Activated CD8-positive, alpha-beta T cell treated with anti-CD3 and anti-CD28 coated beads, Interleukin-2, amount 10 ng/mL, durations not matched to agents 7 days and 5 days (primary cell): ENCODE measurements around the gene RTN3. TPM values are rescaled to one million over a fixed set of nuclear protein-coding genes. Genes with fewer than 3 reads are reported as not detected.

ENCODE experiments used
- ATAC-seq: fragments of 150-1000 bp; cut with Tn5 transposase; one replicate; pipeline ENCODE4 v1.10.0; 2021; ENCODE audit warnings: moderate library complexity
- CTCF ChIA-PET: fragments of 350-600 bp; sonication (Branson Sonifier 250); formaldehyde crosslinking; loops from one replicate; lab custom pipeline; 2021; ENCODE audit warnings: antibody characterized with exemption; lab: Charles Lee
- POLR2A ChIA-PET: fragments of 350-600 bp; sonication (Branson Sonifier 250); formaldehyde crosslinking; loops from one replicate; lab custom pipeline; 2021; ENCODE audit warnings: antibody characterized with exemption; lab: Charles Lee
- DNase-seq: peaks from one replicate; pipeline ENCODE4 v3.0.0-alpha.2; 2020
- H3K27ac Mint-ChIP-seq: one replicate; pipeline ENCODE4 v1.8.0; 2021; ENCODE audit warnings: mild to moderate bottlenecking, mixed read lengths
- H3K27me3 Mint-ChIP-seq: one replicate; pipeline ENCODE4 v1.8.0; 2021; ENCODE audit warnings: low read depth, mixed read lengths
- H3K36me3 Mint-ChIP-seq: one replicate; pipeline ENCODE4 v1.8.0; 2021; ENCODE audit warnings: low read depth, mixed read lengths
- H3K4me1 Mint-ChIP-seq: one replicate; pipeline ENCODE4 v1.8.0; 2021; ENCODE audit warnings: low read depth, mixed read lengths
- H3K4me3 Mint-ChIP-seq: one replicate; pipeline ENCODE4 v1.8.0; 2021; ENCODE audit warnings: mild to moderate bottlenecking, mixed read lengths
- H3K9me3 Mint-ChIP-seq: one replicate; pipeline ENCODE4 v1.8.0; 2022; ENCODE audit warnings: mixed read lengths; ENCODE audit not compliant: insufficient read depth
- total RNA-seq, 2 experiments: library from RNA; stranded (reverse); gene quantifications; one replicate each; pipeline ENCODE4 v1.2.3, GENCODE V29; 2021

Gene RTN3
- total RNA-seq, 2 experiments from 2014 or later: 62.2 to 62.4 TPM

DNA sequence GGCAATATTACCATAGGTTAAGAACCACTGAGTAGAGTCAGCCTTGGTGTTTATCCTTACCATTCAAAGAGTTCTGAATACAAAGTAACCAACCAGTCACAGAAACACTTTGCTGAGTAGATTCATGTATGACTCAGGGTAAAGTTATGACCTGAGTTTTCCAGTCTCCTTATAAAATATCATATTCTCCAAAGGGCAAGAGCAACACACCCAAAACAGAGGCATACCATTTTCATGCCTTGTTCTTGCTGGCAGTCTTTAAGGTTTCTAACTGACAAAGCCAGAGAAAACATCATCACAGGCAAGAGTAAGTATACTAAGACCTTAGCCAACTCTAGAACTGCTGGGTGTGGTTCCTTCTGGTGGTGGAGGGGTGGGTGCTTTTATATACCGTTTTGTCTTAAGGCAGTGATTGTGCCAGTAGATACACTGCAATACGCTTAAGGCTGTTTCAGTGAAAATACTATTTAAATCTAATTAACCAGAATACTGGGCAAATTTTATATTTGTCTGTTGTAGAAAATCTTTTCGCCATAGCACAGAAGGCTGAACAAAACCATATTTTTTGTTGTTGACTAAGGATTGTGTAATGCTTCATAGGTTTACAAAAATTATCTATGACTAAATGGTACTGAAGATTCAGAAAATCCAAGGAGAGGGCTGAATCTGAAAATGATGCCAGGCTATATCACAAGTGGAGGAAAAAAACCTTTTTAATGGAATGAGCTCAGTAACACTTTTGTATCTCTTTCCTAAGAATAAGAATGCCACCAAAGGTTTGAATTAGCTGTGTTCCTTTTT, 13.1 kb upstream of the RTN3 start:
- no peak overlapping the region for H3K4me3 Mint-ChIP-seq
- H3K27me3 Mint-ChIP-seq: no peaks in the 10 kb centered on the region
- ChIA-PET CTCF (interaction anchor here (1.4 to 2.8 kb wide), 4 partner anchors 14 to 189 kb away, joined by 3 to 22 read pairs (median 8); partner anchors contain the start of gene RTN3), POLR2A (no interaction called here)
- ATAC-seq: no peak
- no peak overlapping the region for H3K27ac Mint-ChIP-seq
- no peak for DNase-seq
- peaks cover 34% of the 10 kb centered on the region for H3K4me1 Mint-ChIP-seq
- no peaks in the 10 kb centered on the region for H3K9me3 Mint-ChIP-seq
- peaks cover 23% of the 10 kb centered on the region for H3K36me3 Mint-ChIP-seq

GRCh38 chr11:63670096-63670432, 11.2 kb upstream of the RTN3 start:
- ChIA-PET CTCF (interaction anchor here (1.2 to 2.8 kb wide), 4 partner anchors 9 to 31 kb away, joined by 3 to 22 read pairs (median 4); partner anchors contain the start of gene RTN3), POLR2A (interaction anchor here (0.6 to 2.3 kb wide), 3 partner anchors 12 to 770 kb away, joined by 3 to 14 read pairs (median 3); partner anchors contain the start of gene RTN3)
- DNase-seq: no peak
- Mint-ChIP-seq H3K4me3 (peak overlapping the region; percentile 87), H3K4me1 (peaks cover 34% of the 10 kb centered on the region), H3K27ac (peak overlapping the region; percentile 87), H3K36me3 (peaks cover 20% of the 10 kb centered on the region), H3K27me3 (no peaks in the 10 kb centered on the region), H3K9me3 (no peaks in the 10 kb centered on the region)
- no peak for ATAC-seq

GRCh38 chr11:63670433-63671321, 10.6 kb upstream of the RTN3 start:
- H3K36me3 Mint-ChIP-seq: peaks cover 16% of the 10 kb centered on the region
- no peaks in the 10 kb centered on the region for H3K9me3 Mint-ChIP-seq
- peak overlapping the region; percentile 87 for H3K27ac Mint-ChIP-seq
- DNase-seq (peak; percentile 39), ATAC-seq (peak; percentile 35)
- POLR2A ChIA-PET: interaction anchor here (0.6 to 2.3 kb wide), 3 partner anchors 11 to 95 kb away, joined by 3 to 14 read pairs (median 3); partner anchors contain the start of gene RTN3
- CTCF ChIA-PET: interaction anchor here (0.6 to 2.8 kb wide), 8 partner anchors 10 to 668 kb away, joined by 3 to 22 read pairs (median 4); partner anchors contain the start of gene RTN3
- no peaks in the 10 kb centered on the region for H3K27me3 Mint-ChIP-seq
- H3K4me1 Mint-ChIP-seq: peaks cover 34% of the 10 kb centered on the region
- peak overlapping the region; percentile 87 for H3K4me3 Mint-ChIP-seq

DNA sequence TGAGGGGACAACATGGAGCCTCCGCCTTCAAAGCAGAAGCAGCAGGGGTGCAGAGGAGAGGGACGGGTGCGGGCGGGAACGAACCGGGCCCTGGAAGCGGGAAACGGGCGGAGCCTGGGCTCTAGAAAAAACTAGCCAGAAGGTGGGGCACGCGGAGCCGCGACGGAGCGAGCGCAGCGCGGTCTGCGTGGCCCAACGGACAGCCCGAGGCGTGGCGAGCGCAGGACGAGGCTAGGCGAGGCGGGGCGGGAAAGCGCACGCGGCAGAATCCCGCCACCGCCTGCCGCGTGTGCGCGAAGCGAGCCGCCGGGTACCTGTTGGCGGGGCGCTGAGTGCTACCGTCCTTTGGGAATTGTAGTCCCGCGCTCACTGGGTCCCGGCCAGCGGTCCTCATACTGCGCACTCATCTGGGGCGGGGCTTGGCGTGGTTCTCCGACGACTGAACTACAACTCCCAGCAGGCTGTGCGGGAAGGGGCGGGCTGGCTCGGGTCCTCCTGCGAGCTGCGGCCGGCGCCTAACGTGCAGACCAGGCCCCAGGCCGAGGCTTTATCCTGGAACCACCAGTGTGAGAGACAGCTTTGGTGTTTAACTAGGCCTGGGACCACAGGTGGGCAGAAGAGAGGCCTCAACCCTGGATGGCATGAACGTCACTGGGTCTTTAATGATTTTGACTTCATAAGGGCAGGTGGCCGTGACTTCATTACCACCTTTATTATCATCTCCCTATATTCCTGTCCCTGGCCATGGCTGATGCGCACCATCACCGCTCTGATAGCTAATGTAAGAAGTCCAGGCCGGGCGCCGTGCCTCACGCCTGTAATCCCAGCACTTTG, 9.8 kb upstream of the RTN3 start, which contains the start of gene ATL3:
Gene ATL3 (minus strand): TSS at position 55 of the 834 bp plus-strand sequence. CDS start 41 bp downstream, at position 14.
- Mint-ChIP-seq H3K4me3 (peak within 1 kb of the TSS; percentile 87), H3K36me3 (peaks cover 16% of the 10 kb centered on the region), H3K27ac (peak within 1 kb of the TSS; percentile 87), H3K27me3 (no peaks in the 10 kb centered on the region), H3K9me3 (no peaks in the 10 kb centered on the region), H3K4me1 (peaks cover 34% of the 10 kb centered on the region)
- ChIA-PET CTCF (interaction anchor here (0.6 to 2.8 kb wide), 9 partner anchors 9 to 667 kb away, joined by 3 to 22 read pairs (median 4); partner anchors contain the start of gene RTN3), POLR2A (interaction anchor here (0.7 to 2.3 kb wide), 2 partner anchors 10 to 94 kb away, joined by 3 to 14 read pairs; partner anchors contain the start of gene RTN3)
- ATAC-seq (peak; percentile 92), DNase-seq (peak; percentile 96)

DNA sequence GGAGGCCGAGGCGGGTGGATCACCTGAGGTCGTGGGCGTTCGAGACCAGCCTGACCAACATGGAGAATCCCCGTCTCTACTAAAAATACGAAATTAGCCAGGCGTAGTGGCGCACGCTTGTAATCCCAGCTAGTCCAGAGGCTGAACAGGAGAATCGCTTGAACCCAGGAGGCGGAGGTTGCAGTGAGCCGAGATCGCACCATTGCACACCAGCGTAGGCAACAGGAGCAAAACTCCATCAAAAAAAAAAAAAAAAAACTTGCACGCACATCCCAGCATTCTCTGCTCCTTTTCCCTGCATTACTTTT, 9.2 kb upstream of the RTN3 start:
- no peaks in the 10 kb centered on the region for H3K9me3 Mint-ChIP-seq
- peaks cover 13% of the 10 kb centered on the region for H3K36me3 Mint-ChIP-seq
- ChIA-PET POLR2A (interaction anchor here (2.3 kb wide), 1 partner anchor 10 kb away, joined by 14 read pairs; the partner anchor contains the start of gene RTN3), CTCF (interaction anchor here (0.6 to 1.0 kb wide), 2 partner anchors 9 to 30 kb away, joined by 3 to 4 read pairs; partner anchors contain the start of gene RTN3)
- no peak overlapping the region for H3K27ac Mint-ChIP-seq
- peak overlapping the region; percentile 77 for H3K4me3 Mint-ChIP-seq
- H3K27me3 Mint-ChIP-seq: no peaks in the 10 kb centered on the region
- ATAC-seq (no peak), DNase-seq (no peak)
- peaks cover 34% of the 10 kb centered on the region for H3K4me1 Mint-ChIP-seq

DNA sequence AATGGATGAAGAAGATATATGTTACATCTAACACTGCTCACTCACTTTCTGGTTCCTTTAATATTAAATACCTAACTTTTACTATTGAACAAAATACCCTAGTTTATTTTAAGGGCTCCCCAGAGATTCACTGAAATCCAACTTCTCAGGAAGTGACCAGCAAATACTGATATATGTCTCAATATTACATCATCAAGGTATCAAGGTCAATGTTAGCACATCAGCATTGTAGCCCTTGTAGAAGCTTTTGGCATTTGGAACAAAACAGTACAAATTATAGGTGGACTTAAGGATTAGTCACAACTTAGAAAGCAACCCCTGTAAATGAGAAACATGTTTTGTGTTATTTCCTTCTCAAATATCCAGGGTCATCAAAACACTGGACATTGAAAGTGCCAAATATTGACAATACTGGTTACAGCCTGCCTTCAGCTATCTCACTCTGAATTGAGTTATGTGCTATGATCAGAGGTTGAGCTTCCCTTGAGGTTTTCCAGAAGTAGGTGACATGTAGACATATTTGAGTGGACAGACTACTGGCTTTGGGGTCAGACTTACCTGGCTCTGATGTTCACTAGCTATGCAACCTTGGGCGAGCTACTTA, 8.3 kb upstream of the RTN3 start:
- ATAC-seq (no peak), DNase-seq (no peak)
- CTCF ChIA-PET: interaction anchor here (1.3 to 1.8 kb wide), 4 partner anchors 9 to 194 kb away, joined by 3 to 11 read pairs (median 5); partner anchors contain the start of gene RTN3
- no peak overlapping the region for H3K27ac Mint-ChIP-seq
- no peaks in the 10 kb centered on the region for H3K9me3 Mint-ChIP-seq
- H3K4me1 Mint-ChIP-seq: peaks cover 30% of the 10 kb centered on the region
- H3K36me3 Mint-ChIP-seq: peaks cover 10% of the 10 kb centered on the region
- POLR2A ChIA-PET: interaction anchor here (0.6 to 1.6 kb wide), 3 partner anchors 9 to 915 kb away, joined by 4 to 8 read pairs (median 4); no protein-coding TSS in a partner anchor
- H3K4me3 Mint-ChIP-seq: no peak overlapping the region
- H3K27me3 Mint-ChIP-seq: peaks cover 2% of the 10 kb centered on the region

DNA sequence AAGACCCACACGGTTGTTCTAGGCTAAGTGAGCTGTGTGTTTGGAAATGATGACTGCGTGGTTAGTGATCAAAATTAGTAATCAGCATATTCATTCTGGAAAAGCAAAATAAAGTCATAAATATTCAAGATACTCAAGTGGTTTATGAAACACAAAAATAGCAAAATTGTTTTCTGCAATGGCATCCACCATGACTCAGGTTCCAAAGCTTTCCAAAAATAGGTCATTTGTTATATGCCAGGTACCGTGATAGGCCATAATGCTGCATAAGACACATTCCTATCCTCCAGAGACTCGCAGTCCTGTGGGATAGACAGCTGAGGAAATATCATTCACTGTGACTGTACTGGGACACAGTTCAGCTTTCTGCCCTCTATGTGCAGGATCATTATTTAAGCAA, 7.7 kb upstream of the RTN3 start:
- ChIA-PET POLR2A (interaction anchor here (0.6 to 1.6 kb wide), 4 partner anchors 9 to 914 kb away, joined by 3 to 8 read pairs (median 4); no protein-coding TSS in a partner anchor), CTCF (interaction anchor here (1.3 to 1.8 kb wide), 4 partner anchors 9 to 194 kb away, joined by 3 to 11 read pairs (median 5); partner anchors contain the start of gene RTN3)
- H3K4me3 Mint-ChIP-seq: no peak overlapping the region
- no peaks in the 10 kb centered on the region for H3K9me3 Mint-ChIP-seq
- peaks cover 24% of the 10 kb centered on the region for H3K4me1 Mint-ChIP-seq
- no peak overlapping the region for H3K27ac Mint-ChIP-seq
- peaks cover 7% of the 10 kb centered on the region for H3K36me3 Mint-ChIP-seq
- H3K27me3 Mint-ChIP-seq: peaks cover 2% of the 10 kb centered on the region
- DNase-seq (no peak), ATAC-seq (no peak)

DNA sequence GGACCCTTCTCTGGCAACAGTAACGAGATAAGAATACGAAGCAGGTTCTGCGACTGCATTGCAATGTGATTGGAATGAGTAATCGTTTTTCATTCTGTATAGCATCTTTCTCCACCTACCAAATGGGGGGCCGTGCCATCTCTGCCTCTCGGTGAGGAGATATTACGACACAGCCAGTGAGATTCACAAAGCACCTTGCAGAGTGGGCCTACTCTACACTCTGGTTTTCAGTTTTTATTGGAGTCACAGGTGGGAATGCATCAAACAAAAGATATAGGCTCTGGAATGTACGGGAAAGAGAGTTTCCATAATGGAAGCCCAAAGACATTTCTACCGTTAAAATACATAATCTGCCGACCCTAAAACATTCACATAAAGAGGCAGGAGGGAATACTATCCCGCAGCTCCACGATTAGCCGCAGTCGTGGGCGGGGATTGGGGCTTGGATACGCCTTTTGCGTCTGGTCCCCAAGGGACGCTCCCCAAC, 423 bp upstream of the RTN3 start:
- H3K4me1 Mint-ChIP-seq: peaks cover 25% of the 10 kb centered on the region
- H3K27me3 Mint-ChIP-seq: peaks cover 8% of the 10 kb centered on the region
- ChIA-PET CTCF (interaction anchor here (0.7 to 2.7 kb wide), 14 partner anchors 8 to 202 kb away, joined by 3 to 23 read pairs (median 4); partner anchors contain the start of gene ATL3), POLR2A (interaction anchor here (0.8 to 2.2 kb wide), 6 partner anchors 10 to 799 kb away, joined by 3 to 14 read pairs (median 4); partner anchors contain the start of genes ATL3, MARK2 and ZFTA)
- peak overlapping the region; percentile 78 for H3K27ac Mint-ChIP-seq
- DNase-seq: no peak
- H3K36me3 Mint-ChIP-seq: peaks cover 2% of the 10 kb centered on the region
- no peaks in the 10 kb centered on the region for H3K9me3 Mint-ChIP-seq
- ATAC-seq: no peak
- H3K4me3 Mint-ChIP-seq: peak overlapping the region; percentile 86

DNA sequence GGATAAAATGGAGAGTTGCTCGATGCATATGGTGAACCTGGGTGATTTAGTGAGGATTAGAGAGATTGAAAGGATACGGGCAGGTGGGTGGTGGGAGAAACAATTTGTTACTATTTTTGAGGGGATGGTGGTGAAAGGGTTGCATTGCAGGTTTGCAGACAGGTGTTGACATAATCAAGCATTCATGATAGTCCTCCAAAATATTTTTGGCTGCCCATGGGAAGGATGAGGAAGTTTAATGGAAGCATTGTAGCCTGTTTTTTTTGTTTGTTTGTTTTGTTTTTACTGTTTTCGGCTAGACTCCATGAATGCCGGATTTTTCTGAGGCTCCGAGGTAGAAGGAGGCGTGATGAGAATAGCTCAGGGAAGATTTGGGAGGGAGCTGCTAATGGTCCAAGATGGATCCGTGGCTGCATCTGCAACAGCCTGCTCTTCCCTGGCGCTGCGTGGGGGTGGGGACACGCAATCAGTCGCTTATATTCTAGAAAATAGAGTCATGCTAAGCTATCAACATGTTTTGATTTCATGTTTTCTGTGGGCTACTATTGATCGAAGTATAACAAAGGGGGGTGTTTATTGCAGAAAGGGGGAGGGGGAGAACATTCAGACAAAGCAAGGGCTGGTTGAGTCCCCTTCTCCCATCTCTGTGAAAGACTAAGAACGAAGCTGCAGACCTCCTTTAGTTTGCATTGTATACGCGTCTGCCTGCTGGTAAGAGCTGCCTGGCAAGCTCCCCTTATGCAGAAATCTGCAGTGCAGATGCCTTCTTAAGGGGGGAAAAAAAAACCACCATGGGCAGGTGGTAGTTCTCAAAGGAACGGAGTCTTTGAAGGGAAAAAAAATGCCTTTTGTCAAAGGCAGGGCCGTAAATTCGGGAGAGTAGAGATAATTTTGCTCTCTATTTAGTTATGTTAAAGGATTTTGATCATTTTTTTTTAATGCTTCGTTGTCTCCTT, 1.0 kb downstream of the RTN3 start:
- peak; percentile 11 for ATAC-seq
- peak overlapping the region; percentile 78 for H3K27ac Mint-ChIP-seq
- POLR2A ChIA-PET: interaction anchor here (1.1 to 2.2 kb wide), 6 partner anchors 9 to 801 kb away, joined by 3 to 14 read pairs (median 5); partner anchors contain the start of genes ATL3, MARK2 and ZFTA
- no peaks in the 10 kb centered on the region for H3K9me3 Mint-ChIP-seq
- CTCF ChIA-PET: interaction anchor here (0.6 to 2.7 kb wide), 18 partner anchors 9 to 318 kb away, joined by 3 to 23 read pairs (median 4); partner anchors contain the start of gene ATL3
- H3K36me3 Mint-ChIP-seq: peaks cover 2% of the 10 kb centered on the region
- peak overlapping the region; percentile 86 for H3K4me3 Mint-ChIP-seq
- peaks cover 31% of the 10 kb centered on the region for H3K4me1 Mint-ChIP-seq
- peaks cover 8% of the 10 kb centered on the region for H3K27me3 Mint-ChIP-seq
- DNase-seq: no peak
